GM11168 (cell line): ENCODE measurements around the gene DERA.
"Not testable (repeated sequence)": the region's sequence is repeated elsewhere in the genome, so short reads cannot be mapped to it uniquely, and the experiment has no call there.

Experiments
- in situ Hi-C: fragments of 300-500 bp; cut with MboI; formaldehyde crosslinking; loops from one replicate; pipeline ENCODE4 v1.12.0; 2022; ENCODE audit warnings: low sequenced_read_pairs; ENCODE audit not compliant: unreplicated experiment

Gene DERA

DNA sequence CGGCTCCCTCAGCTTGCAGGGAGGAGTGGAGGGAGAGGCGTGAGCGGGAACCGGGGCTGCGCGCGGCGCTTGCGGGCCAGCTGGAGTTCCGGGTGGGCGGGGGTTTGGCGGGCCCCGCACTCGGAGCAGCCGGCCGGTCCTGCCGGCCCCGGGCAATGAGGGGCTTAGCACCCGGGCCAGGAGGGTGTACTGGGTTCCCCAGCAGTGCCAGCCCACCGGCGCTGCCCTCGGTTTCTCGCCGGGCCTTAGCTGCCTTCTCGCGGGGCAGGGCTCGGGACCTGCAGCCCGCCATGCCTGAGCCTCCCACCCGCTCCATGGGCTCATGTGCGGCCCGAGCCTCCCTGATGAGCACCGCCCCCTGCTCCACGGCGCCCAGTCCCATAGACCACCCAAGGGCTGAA lies 146.2 kb downstream of the DERA start:
- in situ Hi-C loops = not testable (repeated sequence)

DNA sequence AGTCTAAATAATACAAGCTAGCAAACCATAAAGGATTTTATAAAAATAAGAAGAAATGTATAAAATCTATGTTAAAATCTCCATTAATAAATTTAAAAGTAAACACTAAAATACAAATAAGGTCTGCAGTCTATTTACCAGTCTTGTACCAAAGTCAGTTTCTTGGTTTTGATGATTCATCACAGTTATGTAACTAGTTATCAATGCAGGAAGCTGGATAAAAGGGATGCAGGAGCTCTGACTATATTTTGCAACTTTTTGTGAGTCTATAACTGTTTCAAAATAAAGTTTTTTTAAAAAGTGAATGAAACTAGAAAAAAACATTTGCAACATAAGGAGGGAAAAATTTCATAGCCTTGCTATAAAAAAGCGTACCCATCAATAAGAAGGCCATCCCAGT lies 151.5 kb downstream of the DERA start:
- in situ Hi-C loops = no loop called here

DNA sequence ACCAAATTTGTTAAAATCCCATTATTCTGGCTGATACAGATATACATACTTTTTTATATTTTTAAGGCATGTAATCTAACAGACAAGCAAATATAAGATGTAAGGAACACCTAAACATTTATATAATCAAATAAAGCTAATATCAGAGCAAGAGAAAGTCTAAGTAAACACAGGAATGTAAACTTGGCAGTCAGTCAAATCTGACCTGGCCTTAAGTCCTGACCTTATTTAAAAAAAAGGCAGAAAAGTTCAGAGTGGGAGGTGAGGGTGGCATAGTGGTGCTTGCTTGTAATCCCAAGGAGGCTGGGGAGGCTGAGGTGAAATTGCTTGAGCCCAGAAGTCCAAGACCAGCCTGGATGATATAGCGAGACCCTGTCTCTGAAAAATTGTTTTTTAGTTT lies 152.6 kb downstream of the DERA start:
- in situ Hi-C loops = no loop called here

DNA sequence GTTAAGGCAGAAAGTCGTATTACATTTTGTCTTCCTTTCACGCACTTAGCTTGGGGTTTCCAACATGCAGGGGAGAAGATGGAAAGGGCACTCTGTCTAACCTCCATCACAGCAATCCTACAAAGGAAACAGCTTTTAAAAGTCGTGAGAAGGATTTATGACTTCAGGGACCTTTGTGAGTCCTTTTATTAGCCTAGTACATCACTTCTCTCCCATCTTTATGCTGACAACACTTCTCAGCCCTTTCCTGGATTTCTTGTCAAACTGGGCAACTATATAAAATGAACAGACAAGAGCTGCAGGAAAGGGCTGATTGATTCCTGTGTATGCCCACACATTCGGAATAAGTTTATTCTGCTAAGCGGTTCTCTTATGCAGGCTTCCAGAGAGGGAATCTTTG lies 159.0 kb downstream of the DERA start:
- in situ Hi-C loops = no loop called here

DNA sequence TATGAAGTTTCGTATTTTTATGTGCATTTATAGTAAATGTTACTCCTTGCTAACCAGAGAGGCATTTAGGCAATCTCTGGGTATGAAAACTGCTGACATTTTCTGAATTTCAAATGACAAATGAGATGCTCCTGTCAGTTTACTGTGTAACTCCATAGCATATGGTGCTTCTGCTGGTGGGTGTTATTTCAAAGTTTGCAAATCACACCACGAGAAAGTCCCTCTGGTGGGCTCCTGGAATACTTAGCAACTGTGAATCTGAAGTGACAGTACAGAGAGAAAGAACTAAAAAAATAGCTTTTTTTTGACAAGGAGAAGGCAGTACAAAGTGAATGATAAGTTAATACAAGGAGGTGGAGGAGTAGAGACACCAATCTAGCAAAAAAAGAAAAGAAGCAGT lies 161.5 kb downstream of the DERA start:
- in situ Hi-C loops = no loop called here

DNA sequence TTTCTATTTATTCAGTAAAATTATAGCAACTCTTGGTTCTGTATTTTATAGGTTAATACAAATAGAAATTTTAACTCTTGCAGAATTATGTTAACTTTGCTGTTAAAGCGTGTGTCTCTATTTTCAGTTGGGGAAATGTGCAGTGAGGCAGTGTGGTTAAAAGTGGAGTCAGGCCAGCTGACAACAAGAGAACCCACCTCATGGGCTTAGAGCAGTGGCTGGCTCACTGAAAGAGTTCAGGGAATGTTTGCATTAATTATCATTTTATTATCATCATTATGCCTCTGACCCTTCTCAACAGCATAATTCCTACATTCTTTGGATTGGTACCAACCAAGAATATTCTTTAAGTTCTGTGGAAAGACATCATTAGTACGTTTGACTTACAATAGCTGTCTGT lies 163.8 kb downstream of the DERA start:
- in situ Hi-C loops = no loop called here

DNA sequence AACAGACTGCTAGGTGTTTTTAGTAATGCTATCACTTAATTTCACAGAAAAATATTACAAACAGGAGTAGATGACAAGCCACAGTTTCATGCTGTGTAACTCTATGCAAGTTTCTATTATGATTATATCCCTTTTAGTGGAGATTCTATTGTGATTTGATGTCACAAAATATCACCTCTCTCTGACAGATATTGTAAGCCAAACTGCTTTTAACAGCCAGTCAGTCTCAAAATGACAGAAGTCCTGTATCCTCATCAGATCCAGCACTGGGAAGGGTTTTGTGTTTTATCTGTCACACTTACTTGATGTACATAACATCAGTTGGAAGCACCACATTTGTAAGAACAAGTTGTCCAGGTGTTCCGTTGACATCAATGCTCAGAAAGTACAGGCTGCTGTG lies 164.8 kb downstream of the DERA start:
- in situ Hi-C loops = no loop called here

DNA sequence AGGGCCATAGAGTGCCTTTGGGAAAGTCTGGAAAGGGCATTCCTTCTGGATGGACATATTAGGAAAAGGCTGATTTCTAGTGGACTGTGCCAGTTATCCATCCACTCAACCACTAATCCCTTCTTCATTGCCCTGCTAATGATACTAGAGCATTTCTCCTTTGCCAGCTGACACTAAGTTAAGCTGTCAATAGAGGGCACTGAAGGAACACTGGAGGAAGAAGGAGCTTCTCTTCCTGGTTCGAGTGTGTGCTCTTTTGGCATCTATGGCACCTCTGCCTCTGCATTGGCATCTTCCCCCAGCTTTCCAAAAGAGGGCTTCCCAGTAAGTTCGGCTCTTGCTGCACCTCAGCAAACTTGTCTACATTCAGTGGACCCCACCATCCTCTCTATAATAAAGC lies 165.4 kb downstream of the DERA start:
- in situ Hi-C loops = no loop called here

DNA sequence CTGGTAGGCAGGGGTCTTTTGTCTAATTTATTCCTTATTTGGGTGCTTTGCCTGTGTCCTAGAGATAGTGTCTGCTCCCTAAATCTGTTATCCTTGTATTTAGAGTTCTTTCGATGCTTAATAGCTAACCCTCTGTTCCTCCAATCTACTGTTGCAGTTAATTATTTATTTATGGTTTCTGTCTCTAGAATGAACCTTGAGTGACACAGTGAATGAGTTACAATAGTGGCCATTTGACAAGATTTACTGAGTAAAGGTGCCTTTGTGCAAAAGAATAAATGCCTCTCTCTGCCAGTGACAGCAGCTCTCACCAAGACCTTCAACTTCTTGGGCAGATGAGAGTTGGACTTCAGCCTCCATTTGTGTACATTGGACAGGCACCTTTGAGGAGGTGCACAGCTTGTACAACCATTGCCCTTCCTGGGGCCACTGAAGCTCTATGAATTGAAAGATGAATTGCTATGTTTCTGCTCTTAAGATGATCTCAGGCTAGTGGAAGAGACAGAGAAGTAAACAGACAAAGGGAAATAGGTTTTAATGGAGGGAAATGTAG lies 165.9 kb downstream of the DERA start:
- in situ Hi-C loops = no loop called here

DNA sequence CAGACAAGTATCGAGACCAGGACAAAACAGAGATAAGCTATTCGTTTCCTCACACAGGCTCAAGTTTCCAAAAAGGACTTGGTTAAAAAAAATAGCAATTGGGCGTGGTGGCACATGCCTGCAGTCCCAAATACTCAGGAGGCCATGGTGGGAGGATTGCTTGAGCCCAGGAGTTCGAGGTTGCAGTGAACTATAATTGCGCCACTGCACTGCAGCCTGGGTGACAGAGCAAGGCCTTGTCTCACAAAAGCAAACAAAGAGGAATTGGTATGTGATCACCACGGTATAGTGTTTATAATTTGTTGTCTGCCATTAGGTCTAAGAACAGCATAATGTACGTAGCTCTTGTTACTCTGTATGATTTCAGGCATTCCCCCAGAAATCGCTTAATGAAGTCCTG lies 175.3 kb downstream of the DERA start:
- in situ Hi-C loops = no loop called here

DNA sequence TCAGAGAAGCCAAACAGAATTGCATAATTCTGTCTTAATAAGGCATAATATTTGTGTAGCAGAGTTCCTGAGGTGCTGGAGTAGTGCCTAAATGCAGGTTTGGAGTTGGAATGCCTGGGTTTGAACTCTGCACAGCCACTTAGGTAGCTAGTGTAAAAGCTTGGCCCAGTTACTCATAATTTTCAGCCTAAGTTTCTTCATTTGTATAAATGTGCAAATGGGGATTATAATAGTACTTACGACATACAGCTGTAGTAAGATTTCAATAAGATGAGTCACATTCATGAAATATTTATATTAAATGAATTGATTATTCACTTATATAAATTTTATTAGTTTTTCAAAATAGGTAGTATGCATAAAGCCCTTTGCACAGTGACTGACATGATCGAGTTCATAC lies 175.8 kb downstream of the DERA start:
- in situ Hi-C loops = no loop called here
